SK-N-MC (cell line): Measurements from ENCODE around the gene CCDC13.

ENCODE experiments used
- DNase-seq: peaks from one replicate; pipeline ENCODE4 v3.0.0-alpha.2; 2011; ENCODE audit warnings: low read depth, low spot score
- H3K27ac ChIP-seq: fragments of 200-600 bp; sonication (generic); 2 replicates; pipeline ENCODE4 v1.5.1; 2016; ENCODE audit warnings: mixed run types
- H3K36me3 ChIP-seq: fragments of 200-600 bp; sonication (generic); 2 replicates; pipeline ENCODE4 v1.6.1; 2017; ENCODE audit warnings: antibody characterized with exemption, low read length, mixed read lengths; ENCODE audit not compliant: insufficient read depth
- H3K4me3 ChIP-seq: fragments of 200-600 bp; sonication (generic); 2 replicates; pipeline ENCODE4 v1.5.1; 2016
- H3K9ac ChIP-seq: fragments of 200-600 bp; sonication (generic); 2 replicates; pipeline ENCODE4 v1.8.0; 2017; ENCODE audit warnings: mixed run types, mixed read lengths; ENCODE audit not compliant: insufficient read length
- H3K9me3 ChIP-seq: fragments of 200-600 bp; sonication (generic); 2 replicates; pipeline ENCODE4 v1.6.1; 2017; ENCODE audit warnings: low read depth, mild to moderate bottlenecking, antibody characterized with exemption, low read length, moderate library complexity, mixed read lengths
- EZH2 ChIP-seq: fragments of 200-600 bp; sonication (generic); IDR thresholded peaks from one replicate; pipeline ENCODE4 v1.6.1; 2017; ENCODE audit warnings: antibody characterized with exemption
- FOXP2 ChIP-seq: optimal IDR thresholded peaks from 2 replicates; pipeline ENCODE3; 2011; ENCODE audit warnings: mild to moderate bottlenecking, moderate library complexity; ENCODE audit not compliant: insufficient read depth; ENCODE audit errors: extremely low read length, control extremely low read depth
- POLR2AphosphoS5 ChIP-seq: IDR thresholded peaks from 2 replicates; pipeline ENCODE4 v1.6.1; 2012; ENCODE audit warnings: mild to moderate bottlenecking, low read depth, low read length, borderline replicate concordance

Gene CCDC13

GRCh38 chr3:42780398-42780797 is 7.3 kb upstream of the CCDC13 start:
- no peak overlapping the region for H3K27ac ChIP-seq
- no peaks in the 10 kb centered on the region for H3K9me3 ChIP-seq
- H3K4me3 ChIP-seq: no peak overlapping the region
- H3K36me3 ChIP-seq: peaks cover 3% of the 10 kb centered on the region; the same call in 1 of the 2 replicates
- no peak for DNase-seq
- H3K9ac ChIP-seq: no peak overlapping the region
- TF ChIP-seq POLR2AphosphoS5 (no peak), FOXP2 (no peak), EZH2 (no peak)

- Histone ChIP-seq H3K27ac (no peak overlapping the region), H3K4me3 (no peak overlapping the region), H3K9me3 (no peaks in the 10 kb centered on the region), H3K36me3 (no peaks in the 10 kb centered on the region), H3K9ac (no peak overlapping the region)
- no peak for DNase-seq
- TF ChIP-seq POLR2AphosphoS5: no peak
- no peak for TF ChIP-seq FOXP2
- no peak for TF ChIP-seq EZH2
Observed at GRCh38 chr3:42778644-42779043, 5.6 kb upstream of the CCDC13 start.

- Histone ChIP-seq H3K4me3 (no peak overlapping the region), H3K9me3 (no peaks in the 10 kb centered on the region), H3K9ac (no peak overlapping the region), H3K36me3 (no peaks in the 10 kb centered on the region), H3K27ac (no peak overlapping the region)
- TF ChIP-seq FOXP2 (no peak), EZH2 (no peak), POLR2AphosphoS5 (no peak)
- DNase-seq: no peak
Observed at GRCh38 chr3:42773409-42773751, 327 bp upstream of the CCDC13 start.

GRCh38 chr3:42771271-42771670 is 1.8 kb downstream of the CCDC13 start:
- Histone ChIP-seq H3K9ac (no peak overlapping the region), H3K36me3 (no peaks in the 10 kb centered on the region), H3K9me3 (no peaks in the 10 kb centered on the region), H3K27ac (no peak overlapping the region), H3K4me3 (no peak overlapping the region)
- no peak for DNase-seq
- TF ChIP-seq EZH2 (no peak), FOXP2 (no peak), POLR2AphosphoS5 (no peak)

DNA sequence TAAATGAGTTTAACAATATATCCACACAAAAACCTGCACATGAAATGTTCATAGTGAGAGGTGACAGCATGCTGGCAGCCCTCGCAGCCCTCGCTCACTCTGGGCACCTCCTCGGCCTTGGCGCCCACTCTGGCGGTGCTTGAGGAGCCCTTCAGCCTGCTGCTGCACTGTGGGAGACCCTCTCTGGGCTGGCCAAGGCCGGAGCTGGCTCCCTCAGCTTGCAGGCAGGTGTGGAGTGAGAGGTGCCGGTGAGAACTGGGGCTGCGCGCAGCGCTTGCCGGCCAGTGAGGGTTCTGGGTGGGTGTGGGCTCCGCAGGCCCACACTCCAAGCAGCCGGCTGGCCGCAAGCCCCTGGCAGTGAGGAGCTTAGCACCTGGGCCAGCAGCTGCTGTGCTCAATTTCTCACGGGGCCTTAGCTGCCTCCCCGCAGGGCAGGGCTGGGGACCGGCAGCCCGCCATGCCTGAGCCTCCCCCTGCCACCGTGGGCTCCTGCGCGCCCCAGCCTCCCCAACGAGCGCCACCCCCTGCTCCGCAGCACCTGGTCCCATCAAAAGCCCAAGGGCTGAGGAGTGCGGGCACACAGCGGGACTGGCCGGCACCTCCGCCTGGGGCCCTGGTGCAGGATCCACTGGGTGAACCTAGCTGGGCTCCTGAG is 3.4 kb downstream of the CCDC13 start:
- no peak for TF ChIP-seq FOXP2
- TF ChIP-seq EZH2: no peak
- TF ChIP-seq POLR2AphosphoS5: no peak
- H3K27ac ChIP-seq: no peak overlapping the region
- no peaks in the 10 kb centered on the region for H3K36me3 ChIP-seq
- DNase-seq: no peak
- no peaks in the 10 kb centered on the region for H3K9me3 ChIP-seq
- H3K4me3 ChIP-seq: no peak overlapping the region
- no peak overlapping the region for H3K9ac ChIP-seq

- no peaks in the 10 kb centered on the region for H3K36me3 ChIP-seq
- no peak for DNase-seq
- H3K9me3 ChIP-seq: no peaks in the 10 kb centered on the region
- H3K9ac ChIP-seq: no peak overlapping the region
- TF ChIP-seq EZH2: no peak
- no peak for TF ChIP-seq FOXP2
- TF ChIP-seq POLR2AphosphoS5: no peak
- no peak overlapping the region for H3K27ac ChIP-seq
- H3K4me3 ChIP-seq: no peak overlapping the region
Observed at GRCh38 chr3:42764561-42765295, 8.3 kb downstream of the CCDC13 start.

DNA sequence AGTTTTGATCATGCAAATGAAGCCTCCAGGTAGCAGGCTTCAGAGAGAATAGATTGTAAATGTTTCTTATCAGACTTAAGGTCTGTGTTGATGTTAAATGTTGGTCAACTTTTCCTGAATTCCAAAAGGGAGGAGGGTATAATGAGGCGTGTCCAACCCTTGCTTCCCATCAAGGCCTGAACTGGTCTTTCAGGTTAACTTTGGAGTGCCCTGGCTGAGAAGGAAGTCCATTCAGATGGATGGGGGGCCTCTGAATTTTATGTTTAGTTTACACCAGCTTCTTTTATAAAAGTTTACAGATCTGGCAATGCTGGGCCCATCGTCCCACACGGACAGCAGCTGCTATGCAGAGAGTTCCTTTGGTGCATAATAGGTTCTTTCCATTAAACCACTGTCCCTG is 8.9 kb downstream of the CCDC13 start:
- Histone ChIP-seq H3K36me3 (no peaks in the 10 kb centered on the region), H3K27ac (no peak overlapping the region), H3K4me3 (no peak overlapping the region), H3K9me3 (no peaks in the 10 kb centered on the region), H3K9ac (no peak overlapping the region)
- DNase-seq: no peak
- TF ChIP-seq EZH2 (no peak), FOXP2 (no peak), POLR2AphosphoS5 (no peak)

DNA sequence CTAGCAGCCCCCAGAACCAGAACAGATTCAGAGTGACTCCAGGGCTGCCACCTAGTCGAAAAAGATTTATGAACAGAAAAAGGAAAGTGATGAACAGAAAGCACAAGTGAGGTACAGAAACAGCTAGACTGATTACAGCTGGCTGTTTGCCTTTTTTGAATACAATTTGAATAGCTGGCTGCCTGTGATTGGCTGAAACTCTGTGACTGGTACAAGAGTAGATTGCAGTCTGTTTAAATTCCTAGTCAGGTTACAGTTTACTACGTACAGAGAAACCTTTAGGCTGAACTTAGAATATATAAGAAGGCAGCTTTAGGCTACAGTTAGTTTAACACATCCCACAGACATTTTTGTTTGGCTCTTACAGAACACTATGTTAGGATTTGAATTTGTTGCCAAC is 10.0 kb downstream of the CCDC13 start:
- Histone ChIP-seq H3K36me3 (no peaks in the 10 kb centered on the region), H3K9ac (no peak overlapping the region), H3K4me3 (no peak overlapping the region), H3K9me3 (no peaks in the 10 kb centered on the region), H3K27ac (no peak overlapping the region)
- DNase-seq: no peak
- TF ChIP-seq EZH2 (no peak), FOXP2 (no peak), POLR2AphosphoS5 (no peak)
